Activated CD8-positive, alpha-beta memory T cell treated with anti-CD3 and anti-CD28 coated beads, Interleukin-2, amount 50 U/mL, for 24 hours (primary cell): ENCODE results near the gene KRT86.
"Not testable (repeated sequence)": the region's sequence is repeated elsewhere in the genome, so short reads cannot be mapped to it uniquely, and the experiment has no call there.

Source experiments
- DNase-seq: peaks from one replicate; pipeline ENCODE4 v3.0.0-alpha.2; 2020; ENCODE audit errors: extremely low read depth

KRT86 gene

GRCh38 chr12:52291267-52291935, 17.0 kb downstream of the KRT86 start, which contains the start of gene KRT81:
Gene KRT81 (minus strand): TSS chr12:52291534. CDS start chr12:52291465, 69 bp downstream.
- DNase-seq: no peak

DNA sequence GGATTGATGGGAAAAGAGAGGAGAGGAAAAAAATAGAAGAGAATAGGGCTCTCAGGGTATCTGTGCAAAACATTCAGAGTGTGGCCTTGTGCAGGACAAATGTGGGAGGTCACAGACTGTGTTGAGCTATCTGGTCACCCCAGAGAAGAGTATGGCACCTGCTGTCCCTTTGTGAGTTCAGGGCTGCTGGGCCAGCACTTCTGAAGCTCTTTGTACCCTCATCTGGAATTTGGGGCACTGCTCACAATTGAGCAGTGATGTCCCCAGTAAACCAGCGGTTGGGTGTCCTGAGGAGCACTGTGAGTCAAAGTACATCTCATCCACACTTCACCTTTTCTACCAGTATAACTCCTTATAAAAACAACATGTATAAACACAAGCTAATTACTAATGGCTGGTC, 19.5 kb downstream of the KRT86 start:
- no peak for DNase-seq

- no peak for DNase-seq
Measured at GRCh38 chr12:52294803-52295202, 20.4 kb downstream of the KRT86 start.

- DNase-seq: no peak
Measured at GRCh38 chr12:52295663-52296062, 21.2 kb downstream of the KRT86 start.

- no peak for DNase-seq
Measured at GRCh38 chr12:52296572-52297215, 22.2 kb downstream of the KRT86 start.

- DNase-seq: no peak
Measured at GRCh38 chr12:52298677-52299190, 24.3 kb downstream of the KRT86 start.

DNA sequence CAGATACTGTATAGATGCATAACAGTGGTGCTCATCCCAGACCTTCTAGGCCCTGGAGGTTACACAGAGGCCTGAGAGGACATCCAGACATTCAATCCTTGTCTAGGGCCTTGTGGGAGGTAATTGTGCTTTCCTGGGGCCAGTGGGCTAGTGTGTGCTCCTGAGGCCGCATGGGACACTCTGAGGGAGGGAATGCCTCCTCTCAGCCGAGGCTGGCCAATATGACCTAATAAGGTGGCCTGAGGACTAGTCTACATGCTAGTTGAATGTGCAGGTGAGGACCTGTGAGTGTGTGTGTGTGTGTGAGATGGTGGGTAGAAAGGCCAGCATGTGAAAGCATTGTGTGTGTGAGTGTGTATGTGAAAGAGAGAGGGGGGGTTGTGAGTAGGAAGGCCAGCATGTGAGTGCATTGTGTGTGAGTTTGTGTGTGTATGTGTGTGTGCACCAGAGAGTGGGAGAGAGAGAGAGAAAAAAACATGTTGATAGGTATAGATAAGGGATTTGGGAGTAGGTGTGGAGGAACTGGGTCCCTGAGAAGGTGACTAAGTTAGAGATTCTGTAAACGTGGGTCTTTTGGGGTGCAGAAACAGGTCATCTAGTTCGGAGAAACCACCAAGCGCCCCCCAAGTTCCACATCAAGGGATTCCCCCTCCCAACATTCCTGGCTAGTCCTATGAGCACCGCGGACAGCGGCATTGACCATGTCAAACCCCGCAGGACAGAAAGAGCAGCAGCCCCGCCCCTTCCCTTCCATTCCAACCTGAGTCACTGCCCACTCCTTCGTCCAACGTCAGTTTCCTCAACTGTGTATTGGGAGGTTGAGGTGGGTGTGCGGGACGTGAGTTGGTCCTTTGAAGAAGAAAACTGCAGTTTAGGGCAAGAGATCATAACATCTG, 26.6 kb downstream of the KRT86 start:
- DNase-seq: no peak

DNA sequence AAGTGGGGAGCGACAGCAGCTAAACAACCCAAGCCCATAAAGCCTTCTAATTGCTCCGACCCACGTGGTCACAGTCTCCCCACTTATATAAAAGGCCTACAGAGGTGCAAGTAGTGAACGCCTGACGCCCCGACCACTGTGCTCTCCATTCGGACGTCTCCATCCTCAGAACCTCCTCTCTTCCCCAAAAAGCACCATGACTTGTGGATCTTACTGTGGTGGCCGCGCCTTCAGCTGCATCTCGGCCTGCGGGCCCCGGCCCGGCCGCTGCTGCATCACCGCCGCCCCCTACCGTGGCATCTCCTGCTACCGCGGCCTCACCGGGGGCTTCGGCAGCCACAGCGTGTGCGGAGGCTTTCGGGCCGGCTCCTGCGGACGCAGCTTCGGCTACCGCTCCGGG, 27.3 kb downstream of the KRT86 start:
- DNase-seq: not testable (repeated sequence)

GRCh38 chr12:52302242-52302914, 27.9 kb downstream of the KRT86 start:
- not testable (repeated sequence) for DNase-seq

GRCh38 chr12:52304941-52305411, 30.5 kb downstream of the KRT86 start:
- DNase-seq: not testable (repeated sequence)

- DNase-seq: no peak
Measured at GRCh38 chr12:52305921-52306705, 31.7 kb downstream of the KRT86 start.

- no peak for DNase-seq
Measured at GRCh38 chr12:52306731-52307130, 32.3 kb downstream of the KRT86 start.

GRCh38 chr12:52307836-52308805, 33.7 kb downstream of the KRT86 start:
- no peak for DNase-seq

- DNase-seq: no peak
Measured at GRCh38 chr12:52308806-52309425, 34.5 kb downstream of the KRT86 start.

DNA sequence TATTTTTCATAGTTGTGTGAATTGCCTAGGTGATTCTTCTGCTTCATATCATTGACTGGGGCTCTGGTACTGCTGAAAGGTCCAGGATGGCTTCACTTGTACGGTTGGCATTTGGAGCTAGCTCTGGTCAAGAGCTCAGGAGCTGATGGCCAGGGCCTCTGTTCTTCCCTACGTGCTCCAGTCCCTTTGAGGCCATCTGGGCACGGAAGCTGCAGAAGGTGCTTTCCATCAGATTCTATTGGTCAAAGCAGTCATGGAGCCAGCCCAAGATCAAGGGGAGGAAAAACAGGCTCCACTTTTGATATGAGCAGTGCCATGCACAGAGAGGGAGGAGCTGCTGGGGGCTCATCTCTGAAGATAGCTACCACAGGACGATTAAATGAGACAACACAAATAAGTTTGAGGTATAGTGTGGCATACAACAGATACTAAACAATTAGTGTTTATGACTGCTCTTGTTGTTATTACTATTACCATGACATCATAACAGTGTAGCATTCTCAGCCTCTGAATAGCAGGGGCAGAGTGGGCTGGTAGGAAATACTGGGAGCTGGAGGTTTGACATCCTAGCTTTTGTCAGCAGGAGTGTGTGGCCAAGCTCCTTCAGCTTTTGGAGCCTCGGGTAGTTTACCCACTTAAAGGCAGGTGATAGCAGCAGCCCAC, 36.3 kb downstream of the KRT86 start:
- no peak for DNase-seq

- no peak for DNase-seq
Measured at GRCh38 chr12:52311285-52311648, 36.8 kb downstream of the KRT86 start.

GRCh38 chr12:52312086-52312485, 37.6 kb downstream of the KRT86 start:
- DNase-seq: no peak

DNA sequence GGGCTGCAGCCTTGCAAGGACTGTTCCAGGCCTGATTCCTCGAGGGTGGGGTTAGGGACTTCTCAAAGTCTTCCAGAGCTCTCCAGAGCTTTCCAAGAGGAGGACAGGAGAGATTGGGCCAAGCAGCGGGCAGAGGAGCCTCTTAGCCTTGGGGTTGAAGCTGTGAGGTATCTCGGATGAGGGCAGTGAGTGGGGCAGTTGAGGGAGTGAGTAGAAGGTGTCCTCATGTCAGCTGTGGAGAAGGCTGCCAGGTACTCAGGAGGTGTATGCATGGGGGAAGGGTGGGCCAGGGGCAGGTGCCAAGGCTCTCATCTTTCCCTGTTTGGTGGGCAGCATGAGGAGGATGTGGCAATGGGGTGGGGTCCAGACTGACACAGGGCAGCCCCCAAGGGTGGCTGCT, 39.0 kb downstream of the KRT86 start:
- no peak for DNase-seq

- no peak for DNase-seq
Measured at GRCh38 chr12:52313926-52314325, 39.5 kb downstream of the KRT86 start.
